22Rv1 (cell line): ENCODE results near the gene ZFHX3.
"Not testable (repeated sequence)": the region's sequence is repeated elsewhere in the genome, so short reads cannot be mapped to it uniquely, and the experiment has no call there.

Experiments used
- H3K27ac ChIP-seq: fragments of 450-650 bp; 2 replicates; pipeline ENCODE4 v1.5.1; 2017
- CTCF ChIP-seq: fragments of 450-650 bp; IDR thresholded peaks from 2 replicates; pipeline ENCODE4 v1.5.1; 2017; ENCODE audit warnings: mild to moderate bottlenecking
- ZFX ChIP-seq: fragments of 450-650 bp; IDR thresholded peaks from 2 replicates; pipeline ENCODE4 v1.6.1; 2017; ENCODE audit warnings: antibody characterized with exemption, borderline replicate concordance

Gene ZFHX3

DNA sequence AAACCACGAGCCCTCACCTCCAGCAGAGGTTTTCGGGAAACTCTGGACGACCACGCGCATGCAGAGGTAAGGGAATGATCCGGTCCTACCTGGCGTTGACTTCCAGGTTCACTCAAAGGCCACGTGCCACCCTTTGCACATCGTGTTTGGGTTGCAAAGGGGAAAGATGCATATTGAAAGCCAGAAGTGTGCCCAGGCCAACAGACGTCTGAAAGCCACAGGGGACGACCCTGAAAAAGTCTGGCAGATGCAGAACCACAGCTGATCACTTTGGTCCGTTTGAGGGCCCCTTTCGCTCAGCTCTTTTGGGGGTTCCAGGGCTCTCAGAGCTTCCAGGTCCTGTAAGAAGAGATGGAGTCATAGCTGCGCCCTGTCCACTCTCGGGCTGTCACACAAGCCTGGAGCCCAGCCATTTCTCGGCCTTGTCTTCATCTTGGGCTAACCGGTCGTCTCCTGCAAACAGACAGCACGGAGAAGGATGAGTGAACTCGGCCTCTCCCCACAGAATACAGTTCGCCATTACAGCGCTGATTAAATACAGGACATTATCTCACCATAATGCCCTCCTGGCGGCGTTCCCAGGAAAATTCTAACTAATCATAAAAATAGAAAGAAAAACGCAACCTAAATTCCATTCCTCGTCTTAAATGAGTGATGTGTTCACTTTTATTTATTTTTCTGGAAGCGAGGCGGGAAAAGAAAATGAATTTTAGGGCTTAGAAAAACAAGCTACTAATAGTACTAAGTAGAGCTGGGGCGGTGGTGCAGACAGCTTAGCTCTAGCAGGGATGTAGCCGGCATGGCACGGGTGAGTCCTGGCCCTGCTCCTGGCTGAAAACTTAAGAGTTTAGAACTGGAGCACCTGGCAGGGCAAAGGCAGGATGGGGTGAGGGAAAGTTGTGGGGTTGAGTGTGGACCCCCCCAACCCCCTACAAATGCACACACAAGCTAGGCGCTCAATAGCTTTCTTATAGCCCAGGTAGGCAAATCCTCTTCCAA, 45.5 kb upstream of the ZFHX3 start:
- H3K27ac ChIP-seq = no peak overlapping the region

GRCh38 chr16:73092236-73092781, 44.4 kb upstream of the ZFHX3 start:
- TF ChIP-seq ZFX (no peak), CTCF (no peak)
- H3K27ac ChIP-seq = no peak overlapping the region

More for the DNA sequence above, 45.5 kb upstream of the ZFHX3 start:
- TF ChIP-seq ZFX (no peak), CTCF (no peak)

DNA sequence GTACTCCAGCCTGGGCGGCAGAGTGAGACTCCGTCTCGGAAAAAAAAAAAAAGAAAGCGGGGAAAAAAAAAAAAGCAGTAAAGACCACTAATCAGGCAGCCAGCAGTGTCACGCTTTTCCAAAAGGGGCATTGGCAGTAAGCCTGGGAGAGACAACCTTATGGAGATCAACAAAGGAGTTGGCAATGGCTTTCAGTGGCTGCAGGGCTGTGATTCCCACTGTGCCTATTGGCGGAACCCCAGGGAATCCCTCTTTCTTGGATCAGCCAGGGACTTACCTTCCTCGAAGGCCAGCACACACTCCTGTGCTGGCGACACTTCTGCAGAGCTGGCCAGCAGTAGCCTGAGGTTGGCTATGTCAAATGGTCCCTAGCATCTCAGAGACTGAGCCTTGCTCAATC, 43.2 kb upstream of the ZFHX3 start:
- TF ChIP-seq CTCF (no peak), ZFX (no peak)
- H3K27ac ChIP-seq = no peak overlapping the region

DNA sequence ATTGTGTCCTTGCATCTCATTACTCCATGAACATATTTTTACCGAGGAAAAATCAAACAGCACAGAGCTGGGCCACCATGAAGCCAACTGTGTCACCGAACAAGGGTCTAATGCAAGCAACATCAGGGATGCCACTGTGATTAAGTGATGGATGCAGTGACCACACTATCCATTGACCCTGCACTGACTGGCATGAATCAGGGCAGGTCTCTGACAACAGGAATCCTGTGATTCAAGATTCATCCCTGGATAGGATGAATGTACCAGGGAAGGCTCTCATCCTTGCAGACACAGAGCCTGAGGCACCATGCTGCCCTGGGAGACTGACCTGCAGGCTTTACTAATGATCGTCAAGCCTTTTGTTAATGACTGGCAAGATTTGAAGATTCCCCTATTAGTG, 41.5 kb upstream of the ZFHX3 start:
- TF ChIP-seq CTCF (no peak), ZFX (no peak)
- H3K27ac ChIP-seq = no peak overlapping the region

GRCh38 chr16:73086108-73086507, 38.2 kb upstream of the ZFHX3 start:
- TF ChIP-seq CTCF (no peak), ZFX (no peak)
- H3K27ac ChIP-seq = no peak overlapping the region

GRCh38 chr16:73083271-73083670, 35.3 kb upstream of the ZFHX3 start:
- H3K27ac ChIP-seq = no peak overlapping the region
- TF ChIP-seq ZFX (no peak), CTCF (no peak)

DNA sequence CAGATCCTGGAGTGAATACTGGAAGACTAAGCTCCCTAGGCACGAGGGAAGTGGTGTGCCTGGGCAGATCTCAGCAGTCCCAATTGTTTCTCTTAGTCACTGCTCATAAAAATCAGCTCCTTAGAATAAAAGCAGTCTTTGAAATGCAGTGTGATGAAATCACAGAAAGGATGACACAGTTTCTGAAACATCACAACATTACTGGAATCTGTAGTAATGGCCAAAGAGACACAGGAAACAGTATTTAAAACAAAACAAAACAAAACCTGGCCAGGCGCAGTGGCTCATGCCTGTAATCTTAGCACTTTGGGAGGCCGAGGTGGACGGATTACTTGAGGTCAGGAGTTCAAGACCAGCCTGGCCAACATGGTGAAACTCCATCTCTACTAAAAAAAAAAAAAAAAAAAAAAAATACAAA, 34.7 kb upstream of the ZFHX3 start:
- not testable (repeated sequence) for H3K27ac ChIP-seq
